Right lobe of liver (tissue), 4 donors: ENCODE data around the gene CHTF8.

ENCODE experiments used
- CTCF ChIP-seq, 4 donors: fragments of 200-600 bp in 3 of 4; fragments of 450-650 bp in 1 of 4; IDR thresholded peaks; one replicate each; pipeline versions ENCODE4 v1.5.1 to v1.8.0; 2016 to 2022; ENCODE audit warnings: antibody characterized with exemption in 4 of 4, mild to moderate bottlenecking in 2 of 4
- POLR2A ChIP-seq: fragments of 450-650 bp; IDR thresholded peaks from one replicate; pipeline ENCODE4 v1.6.1; 2017; ENCODE audit warnings: antibody characterized with exemption, mild to moderate bottlenecking
- donor health status: DM: no; HTN: no; CAD: no.
- donor health status: DM: no; HTN: no; CAD: no.
- donor health status: DM: no; HTN: yes; CAD: no.

DNA sequence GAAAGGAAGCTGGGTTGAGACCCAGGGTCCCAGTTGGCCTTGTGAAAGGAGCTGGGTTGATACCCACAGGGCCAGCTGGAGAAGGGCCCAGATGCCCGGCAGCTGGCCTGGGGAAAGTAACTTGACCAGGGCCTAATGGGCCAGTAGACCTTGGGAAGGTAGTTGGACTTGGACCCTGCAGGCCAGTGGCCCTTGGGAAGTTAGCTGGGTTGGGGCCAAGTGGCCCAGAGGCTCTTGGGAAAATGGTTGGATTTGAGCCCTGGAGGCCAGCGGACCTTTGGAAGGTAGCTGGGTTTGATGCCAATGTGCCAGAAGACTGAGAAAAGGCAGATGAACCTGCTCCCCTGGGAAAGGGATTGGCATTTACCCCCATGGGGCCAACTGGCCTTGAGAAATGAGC lies 13.4 kb downstream of the CHTF8 start:
- TF ChIP-seq POLR2A (no peak), CTCF (IDR thresholded peaks at IDR 0.05) (no peak)
